SU-DHL-6 (cell line): Measurements from ENCODE around the gene GGN.

ENCODE experiments used
- CTCF ChIP-seq: fragments of 200-600 bp; sonication (generic); IDR thresholded peaks from one replicate; pipeline ENCODE4 v1.5.1; 2017; ENCODE audit warnings: antibody characterized with exemption, mild to moderate bottlenecking, low read length, moderate library complexity; ENCODE audit not compliant: insufficient read depth, poor library complexity, severe bottlenecking
- EZH2phosphoT487 ChIP-seq: fragments of 200-600 bp; sonication (generic), shearing (Covaris generic); conservative IDR thresholded peaks from 2 replicates; pipeline ENCODE4 v1.6.1; 2018; ENCODE audit warnings: mild to moderate bottlenecking, antibody characterized with exemption, low read length, moderate library complexity, mixed read lengths

GRCh38 chr19:38417544-38418506 lies 30.0 kb upstream of the GGN start:
- TF ChIP-seq CTCF, result no peak
- TF ChIP-seq EZH2phosphoT487, result no peak
